Endodermal cell (in vitro differentiated cells): ENCODE measurements around the gene SLC2A11. TPM values are rescaled to one million over a fixed set of nuclear protein-coding genes. Genes with fewer than 3 reads are reported as not detected.
"Not testable (repeated sequence)": the region's sequence is repeated elsewhere in the genome, so short reads cannot be mapped to it uniquely, and the experiment has no call there.

Experiments used
- DNase-seq: peaks from one replicate; pipeline ENCODE4 v3.0.0-alpha.2; 2017
- H3K27ac ChIP-seq: 2 replicates; pipeline ENCODE4 v1.5.1; 2013; ENCODE audit warnings: mild to moderate bottlenecking, low read depth, low read length, moderate library complexity
- H3K27me3 ChIP-seq: 2 replicates; pipeline ENCODE4 v1.6.1; 2013; ENCODE audit warnings: mild to moderate bottlenecking, low read length, moderate library complexity; ENCODE audit not compliant: insufficient read depth, control insufficient read depth, poor library complexity, severe bottlenecking
- H3K36me3 ChIP-seq: 2 replicates; pipeline ENCODE4 v1.7.0; 2013; ENCODE audit warnings: mild to moderate bottlenecking, low read length, moderate library complexity; ENCODE audit not compliant: control insufficient read depth, insufficient read depth
- H3K4me1 ChIP-seq: one replicate; pipeline ENCODE4 v1.7.0; 2013; ENCODE audit warnings: low read length; ENCODE audit not compliant: control insufficient read depth, insufficient read depth
- H3K4me3 ChIP-seq: 2 replicates; pipeline ENCODE4 v1.5.1; 2013; ENCODE audit warnings: mild to moderate bottlenecking, low read length, moderate library complexity
- H3K9ac ChIP-seq: 2 replicates; pipeline ENCODE4 v1.6.1; 2013; ENCODE audit warnings: mild to moderate bottlenecking, low read length, moderate library complexity; ENCODE audit not compliant: poor library complexity, severe bottlenecking; ENCODE audit errors: extremely low read depth
- H3K9me3 ChIP-seq: 2 replicates; pipeline ENCODE4 v1.6.1; 2013; ENCODE audit warnings: mild to moderate bottlenecking, low read length, moderate library complexity; ENCODE audit not compliant: control insufficient read depth
- H3K27ac Mint-ChIP-seq: 2 replicates; pipeline ENCODE4 v1.8.0; 2020; ENCODE audit warnings: mixed read lengths
- H3K27me3 Mint-ChIP-seq: 2 replicates; pipeline ENCODE4 v1.8.0; 2021; ENCODE audit warnings: mild to moderate bottlenecking, mixed read lengths; ENCODE audit not compliant: insufficient read depth
- H3K36me3 Mint-ChIP-seq: 2 replicates; pipeline ENCODE4 v1.8.0; 2020; ENCODE audit warnings: low read depth, mixed read lengths
- H3K4me1 Mint-ChIP-seq: 2 replicates; pipeline ENCODE4 v1.8.0; 2020; ENCODE audit warnings: mixed read lengths
- H3K4me3 Mint-ChIP-seq: 2 replicates; pipeline ENCODE4 v1.8.0; 2020; ENCODE audit warnings: mild to moderate bottlenecking, moderate library complexity, mixed read lengths
- H3K9me3 Mint-ChIP-seq: 2 replicates; pipeline ENCODE4 v1.8.0; 2020; ENCODE audit warnings: mild to moderate bottlenecking, mixed read lengths
- CTCF ChIP-seq: fragments of 200-600 bp; sonication (generic); conservative IDR thresholded peaks from 2 replicates; pipeline ENCODE4 v1.5.0; 2021; ENCODE audit warnings: antibody characterized with exemption, mild to moderate bottlenecking
- WGBS, 2 experiments: methylation state at CpG; one replicate each; pipeline versions ENCODE4 v1.1.5 to v1.1.7; 2013; ENCODE audit warnings: missing lambda C conversion rate in 2 of 2, mixed read lengths in 1 of 2; ENCODE audit not compliant: insufficient coverage in 1 of 2, insufficient read length in 1 of 2; 5-methylcytosine and 5-hydroxymethylcytosine counted together
- total RNA-seq, 2 donors: library from RNA; stranded (reverse); fragmentation: NEBNext Ultra II Directional in 1 of 2; extraction: Animal tissue kit (Norgen Biotek cat#: 25700) in 1 of 2; gene quantifications; 2 replicates in 1 of 2; 3 replicates in 1 of 2; pipeline ENCODE4 v1.2.1, GENCODE V29; 2021

The SLC2A11 gene
- total RNA-seq, 2 donors from 2014 or later, result 13.1 to 14.8 TPM

- Mint-ChIP-seq H3K9me3 (peaks cover 3% of the 10 kb centered on the region), H3K4me3 (no peak overlapping the region), H3K36me3 (peaks cover 13% of the 10 kb centered on the region), H3K27ac (no peak overlapping the region), H3K27me3 (no peaks in the 10 kb centered on the region), H3K4me1 (peaks cover 9% of the 10 kb centered on the region)
- no peak for DNase-seq
- H3K4me1 ChIP-seq, result no peaks in the 10 kb centered on the region
- no peak overlapping the region for H3K9ac ChIP-seq
- TF ChIP-seq CTCF, result no peak
- H3K36me3 ChIP-seq, result no peaks in the 10 kb centered on the region
- 93 to 96% methylated on average over 2 to 4 of the region's 4 CpGs for WGBS, 2 experiments
- H3K9me3 ChIP-seq, result peaks cover 6% of the 10 kb centered on the region
- H3K27me3 ChIP-seq, result no peaks in the 10 kb centered on the region
- H3K4me3 ChIP-seq, result no peak overlapping the region
- H3K27ac ChIP-seq, result no peak overlapping the region
These were observed 49.0 kb downstream of the SLC2A11 start for GRCh38 chr22:23906641-23907040.

GRCh38 chr22:23907423-23907822, 49.7 kb downstream of the SLC2A11 start:
- not testable (repeated sequence) for H3K4me1 ChIP-seq, H3K27ac Mint-ChIP-seq, H3K27me3 ChIP-seq, H3K27ac ChIP-seq, H3K9me3 Mint-ChIP-seq, H3K9ac ChIP-seq, H3K4me3 ChIP-seq, H3K4me1 Mint-ChIP-seq, H3K27me3 Mint-ChIP-seq, H3K4me3 Mint-ChIP-seq, H3K9me3 ChIP-seq, DNase-seq, H3K36me3 ChIP-seq
- WGBS, 2 experiments, result 79% methylated on average over 9 of the region's 10 CpGs; no CpG with 5 or more reads in 1 of the 2 experiments
- peaks cover 15% of the 10 kb centered on the region for H3K36me3 Mint-ChIP-seq

- H3K27ac Mint-ChIP-seq, result no peak overlapping the region
- peaks cover 10% of the 10 kb centered on the region for H3K9me3 ChIP-seq
- no peaks in the 10 kb centered on the region for H3K36me3 ChIP-seq
- peaks cover 15% of the 10 kb centered on the region for H3K36me3 Mint-ChIP-seq
- 74 to 81% methylated on average over 4 to 11 of the region's 11 CpGs for WGBS, 2 experiments
- H3K4me3 ChIP-seq, result no peak overlapping the region
- DNase-seq, result no peak
- H3K4me1 Mint-ChIP-seq, result peaks cover 12% of the 10 kb centered on the region
- no peaks in the 10 kb centered on the region for H3K27me3 ChIP-seq
- no peak for TF ChIP-seq CTCF
- peaks cover 5% of the 10 kb centered on the region for H3K9me3 Mint-ChIP-seq
- H3K4me3 Mint-ChIP-seq, result no peak overlapping the region
- H3K9ac ChIP-seq, result no peak overlapping the region
- no peaks in the 10 kb centered on the region for H3K4me1 ChIP-seq
- no peak overlapping the region for H3K27ac ChIP-seq
- H3K27me3 Mint-ChIP-seq, result no peaks in the 10 kb centered on the region
These were observed 51.0 kb downstream of the SLC2A11 start for GRCh38 chr22:23908587-23909205.
